HepG2 (cell line): ENCODE data around the gene LIM2. TPM values are rescaled to one million over a fixed set of nuclear protein-coding genes. Genes with fewer than 3 reads are reported as not detected.

Source experiments
- ARID5B ChIP-seq: IDR thresholded peaks from 2 replicates; pipeline ENCODE4 v1.4.0; 2020; ENCODE audit warnings: mild to moderate bottlenecking, missing genetic modification reagents
- BRCA1 ChIP-seq: sonication (generic); formaldehyde crosslinking; IDR thresholded peaks from 2 replicates; pipeline ENCODE4 v1.4.0; 2020; ENCODE audit warnings: missing genetic modification reagents
- GFI1 ChIP-seq: sonication (generic); formaldehyde crosslinking; IDR thresholded peaks from 2 replicates; pipeline ENCODE4 v1.5.0; 2020; ENCODE audit warnings: missing genetic modification reagents, mild to moderate bottlenecking, borderline replicate concordance
- IKZF4 ChIP-seq: sonication (generic); formaldehyde crosslinking; IDR thresholded peaks from 2 replicates; pipeline ENCODE4 v1.5.1; 2020; ENCODE audit warnings: borderline replicate concordance, mild to moderate bottlenecking, low read depth, missing genetic modification reagents; ENCODE audit errors: not compliant biosample characterization
- JUNB ChIP-seq: sonication (generic); formaldehyde crosslinking; IDR thresholded peaks from 2 replicates; pipeline ENCODE4 v1.8.0; 2022; ENCODE audit warnings: missing genetic modification reagents, mild to moderate bottlenecking, borderline replicate concordance
- MED1 ChIP-seq: sonication (generic); formaldehyde crosslinking; IDR thresholded peaks from 2 replicates; pipeline ENCODE4 v1.4.0; 2020; ENCODE audit warnings: missing genetic modification reagents
- NAIF1 ChIP-seq: sonication (generic); formaldehyde crosslinking; IDR thresholded peaks from 2 replicates; pipeline ENCODE4 v1.5.0; 2020; ENCODE audit warnings: mild to moderate bottlenecking, missing genetic modification reagents, borderline replicate concordance
- NFE2L1 ChIP-seq: sonication (generic); formaldehyde crosslinking; IDR thresholded peaks from 2 replicates; pipeline ENCODE4 v1.4.0; 2020; ENCODE audit warnings: missing genetic modification reagents, mild to moderate bottlenecking, borderline replicate concordance
- NR2F6 ChIP-seq, 2 experiments: IDR thresholded peaks; 2 replicates each; pipeline ENCODE4 v1.6.1; 2016; ENCODE audit warnings: antibody characterized with exemption in 1 of 2, mild to moderate bottlenecking in 1 of 2
- RARA ChIP-seq: IDR thresholded peaks from 2 replicates; pipeline ENCODE4 v1.6.1; 2016; ENCODE audit warnings: missing genetic modification reagents, missing compliant biosample characterization
- RBFOX2 ChIP-seq: fragments of 200-400 bp; formaldehyde crosslinking; IDR thresholded peaks from 2 replicates; pipeline ENCODE4 v1.6.1; 2017; ENCODE audit warnings: low read depth, mild to moderate bottlenecking, low read length
- REPIN1 ChIP-seq: sonication (generic); formaldehyde crosslinking; IDR thresholded peaks from 2 replicates; pipeline ENCODE4 v1.8.0; 2022; ENCODE audit warnings: missing genetic modification reagents, low read depth, mild to moderate bottlenecking, borderline replicate concordance
- RXRB ChIP-seq: IDR thresholded peaks from 2 replicates; pipeline ENCODE4 v1.6.1; 2016; ENCODE audit warnings: borderline replicate concordance, missing genetic modification reagents, missing compliant biosample characterization
- ZFX ChIP-seq: sonication (generic); formaldehyde crosslinking; IDR thresholded peaks from 2 replicates; pipeline ENCODE4 v1.4.0; 2020; ENCODE audit warnings: mild to moderate bottlenecking, low read depth, missing genetic modification reagents, moderate library complexity
- ZMAT3 ChIP-seq: sonication (generic); formaldehyde crosslinking; conservative IDR thresholded peaks from 2 replicates; pipeline ENCODE4 v1.7.0; 2021; ENCODE audit warnings: missing genetic modification reagents
- ZNF263 ChIP-seq: sonication (generic); formaldehyde crosslinking; IDR thresholded peaks from 2 replicates; pipeline ENCODE4 v1.4.0; 2020; ENCODE audit warnings: missing genetic modification reagents
- ZNF350 ChIP-seq: sonication (generic); formaldehyde crosslinking; IDR thresholded peaks from 2 replicates; pipeline ENCODE4 v1.4.0; 2020; ENCODE audit warnings: mild to moderate bottlenecking, low read depth, missing genetic modification reagents, borderline replicate concordance
- ZNF441 ChIP-seq: sonication (generic); formaldehyde crosslinking; IDR thresholded peaks from 2 replicates; pipeline ENCODE4 v1.7.0; 2021; ENCODE audit warnings: missing genetic modification reagents, borderline replicate concordance
- ZNF687 ChIP-seq: sonication (generic); formaldehyde crosslinking; IDR thresholded peaks from 2 replicates; pipeline ENCODE4 v1.5.1; 2020; ENCODE audit warnings: mild to moderate bottlenecking, missing genetic modification reagents, moderate library complexity
- ZNF768 ChIP-seq: sonication (generic); formaldehyde crosslinking; IDR thresholded peaks from 2 replicates; pipeline ENCODE4 v1.4.0; 2020; ENCODE audit warnings: missing genetic modification reagents
- ZNF775 ChIP-seq: sonication (generic); formaldehyde crosslinking; IDR thresholded peaks from 2 replicates; pipeline ENCODE4 v1.4.0; 2020; ENCODE audit warnings: missing genetic modification reagents, mild to moderate bottlenecking, moderate library complexity, borderline replicate concordance
- polyA plus RNA-seq, 8 experiments: library from polyadenylated mRNA; depleted of rRNA in 3 of 8; stranded (reverse) in 7 of 8; unstranded in 1 of 8; fragments of >200 nt; fragmentation: Illumina TruSeq in 4 of 8; extraction: Trizol in 4 of 8; gene quantifications; 2 replicates each; pipeline versions ENCODE4 v1.2.1 to v1.2.3, GENCODE V29; 2011 to 2016; ENCODE audit warnings: low read depth in 4 of 8, missing spikeins in 1 of 8, mixed read lengths in 1 of 8; ENCODE audit not compliant: insufficient read depth in 1 of 8
- total RNA-seq, 5 experiments: library from RNA; depleted of rRNA; stranded (reverse); fragments of >200 nt; fragmentation: Illumina TruSeq; extraction: Trizol; gene quantifications; 2 replicates each; pipeline ENCODE4 v1.2.3, GENCODE V29; 2016; ENCODE audit warnings: low read depth in 1 of 5

The LIM2 gene
- total and polyA plus RNA-seq, 2 of the 13 experiments (the other 11 are each of a cell fraction or from before 2014, with no cell fraction given) = 1.3 TPM; not detected in 1

GRCh38 chr19:51364200-51365106, 23.3 kb downstream of the LIM2 start (continued):
- TF ChIP-seq NAIF1 (CRISPR knock-in tag) (no peak), RXRB (CRISPR knock-in tag) (peak; percentile 36; the same call in 1 of the 2 replicates), ZNF687 (peak; percentile 92), NR2F6 (IDR thresholded peaks at IDR 0.05) (no peak), NR2F6 (CRISPR knock-in tag; IDR thresholded peaks at IDR 0.05) (peak; percentile 18; the same call in 1 of the 2 replicates), MED1 (CRISPR knock-in tag) (peak; percentile 57), NFE2L1 (no peak), GFI1 (CRISPR knock-in tag) (no peak), BRCA1 (CRISPR knock-in tag) (0 out of 2 replicates have a peak, but pooled peaks have one; percentile 27), ZMAT3 (CRISPR knock-in tag) (0 out of 2 replicates have a peak, but pooled peaks have one; percentile 45), ZFX (peak; percentile 63), REPIN1 (no peak), RBFOX2 (peak; percentile 76), ZNF441 (no peak; the same call in 1 of the 2 replicates), ZNF263 (CRISPR knock-in tag) (0 out of 2 replicates have a peak, but pooled peaks have one; percentile 10), IKZF4 (CRISPR knock-in tag) (no peak), RARA (CRISPR knock-in tag) (peak; percentile 46; the same call in 1 of the 2 replicates), ZNF775 (CRISPR knock-in tag) (no peak), ZNF768 (CRISPR knock-in tag) (peak; percentile 55; the same call in 1 of the 2 replicates), ZNF350 (CRISPR knock-in tag) (peak; percentile 39; the same call in 1 of the 2 replicates), ARID5B (CRISPR knock-in tag) (peak; percentile 23; the same call in 1 of the 2 replicates), JUNB (0 out of 2 replicates have a peak, but pooled peaks have one; percentile 24)
